Adrenal gland (tissue), 19 donors: ENCODE results near the gene ZNF569. TPM values are rescaled to one million over a fixed set of nuclear protein-coding genes. Genes with fewer than 3 reads are reported as not detected.

Source experiments
- DNase-seq, 7 donors: peaks; one replicate each; pipeline ENCODE4 v3.0.0-alpha.2; 2019 to 2020
- H3K27ac ChIP-seq, 5 donors: fragments of 200-600 bp; sonication (generic) in 4 of 5; 1 replicate in 3 of 5; 2 replicates in 2 of 5; pipeline versions ENCODE4 v1.5.1 to v1.8.0; 2016 to 2020; ENCODE audit warnings: mild to moderate bottlenecking in 1 of 5
- H3K27me3 ChIP-seq: fragments of 200-600 bp; 2 replicates; pipeline ENCODE4 v1.8.0; 2021
- H3K36me3 ChIP-seq, 2 donors: fragments of 200-600 bp; replicated peaks in 1 of 2; 1 replicate in 1 of 2; 2 replicates in 1 of 2; pipeline versions ENCODE4 v1.5.1 to v1.8.0; 2018 to 2022
- H3K4me1 ChIP-seq, 2 donors: fragments of 200-600 bp; replicated peaks in 1 of 2; 1 replicate in 1 of 2; 2 replicates in 1 of 2; pipeline versions ENCODE4 v1.5.1 to v1.8.0; 2018 to 2021
- H3K4me3 ChIP-seq, 4 donors: fragments of 200-600 bp; sonication (generic) in 3 of 4; one replicate each; pipeline ENCODE4 v1.5.1; 2016 to 2018
- H3K9me3 ChIP-seq, 3 donors: fragments of 200-600 bp; sonication (generic) in 1 of 3; replicated peaks in 1 of 3; 1 replicate in 2 of 3; 2 replicates in 1 of 3; pipeline versions ENCODE4 v1.5.1 to v1.8.0; 2016 to 2021
- POLR2A ChIP-seq, 2 donors: fragments of 450-650 bp; IDR thresholded peaks; one replicate each; pipeline ENCODE4 v1.6.1; 2017; ENCODE audit warnings: antibody characterized with exemption in 2 of 2, mild to moderate bottlenecking in 2 of 2, moderate library complexity in 1 of 2
- WGBS, 4 donors: extraction: QIAGEN DNeasy Blood & Tissue Kit in 2 of 4; methylation state at CpG; one replicate each; pipeline versions ENCODE4 v1.1.5 to v1.1.7; 2013 to 2017; 5-methylcytosine and 5-hydroxymethylcytosine counted together
- intact Hi-C, 2 donors: fragments of 100-400 bp; cut with DNase I; formaldehyde crosslinking; loops; one replicate each; pipeline versions ENCODE4 v1.14.1 to v1.15.0; 2022 to 2023
- long read RNA-seq, 10 donors: library from polyadenylated mRNA in 3 of 10; unstranded in 2 of 10; stranded (forward) in 1 of 10; transcript quantifications; one replicate each; pipeline ENCODE4 v2.0.0 and lab custom pipeline, GENCODE V29; 2021 to 2026
- polyA plus RNA-seq, 3 donors: library from polyadenylated mRNA; stranded (reverse); fragments of 200-250 nt in 2 of 3; fragments of 350-450 nt in 1 of 3; fragmentation: Illumina TruSeq in 1 of 3; extraction: RNeasy Lipid Tissue Mini Kit (QIAGEN cat#74804) in 1 of 3; gene quantifications; one replicate each; pipeline ENCODE4 v1.2.3, GENCODE V29; 2013 to 2014
- total RNA-seq, 9 donors: library from RNA; depleted of rRNA in 4 of 9; stranded (reverse); fragments of >200 nt in 4 of 9; fragments of 120-200 nt in 1 of 9; fragmentation: NEBNext Ultra II Directional in 1 of 9; extraction: Animal tissue kit (Norgen Biotek cat#: 25700) in 1 of 9; gene quantifications; one replicate each; pipeline versions ENCODE4 v1.1.0 to v1.2.4, GENCODE V29; 2013 to 2023
- TF ChIP-seq, protein P1 (sequence below), 6 experiments: fragments of 450-650 bp in 4 of 6; fragments of 200-600 bp in 2 of 6; sonication (generic) in 1 of 6; IDR thresholded peaks; 1 replicate in 5 of 6; 2 replicates in 1 of 6; pipeline versions ENCODE4 v1.5.1 to v1.8.0; 2016 to 2021; ENCODE audit warnings: antibody characterized with exemption in 6 of 6, mild to moderate bottlenecking in 2 of 6, moderate library complexity in 1 of 6
- donor health status: healthy with polysubstance abuse.
- donor health status: Bipolar disorder and iron deficiency.
- donor health status: DM: yes; HTN: yes; CAD: no.
- donor health status: DM: no; HTN: no; CAD: no.
- donor health status: DM: no; HTN: no; CAD: no.
- donor health status: DM: yes; HTN: yes; CAD: no.

The ZNF569 gene
- total RNA-seq (10 to 100 TPM in 2 of 9 donors, 1 to 10 TPM in 7; 6.1 to 36.6 (median 8.5) TPM), polyA plus RNA-seq (10 to 100 TPM in 1 of 3 donors, 1 to 10 TPM in 2; 2.3 to 13.0 (median 4.4) TPM)
- long read RNA-seq, donor 1, full-length matches to known transcripts = 1 of 1 reads
- long read RNA-seq, donor 1, partial matches to known transcripts = 0 of 1 reads
- long read RNA-seq, donor 1, other reads (novel, unspliced or antisense) = 0 of 1 reads
- long read RNA-seq, donor 2, full-length matches to known transcripts = 1 of 1 reads
- long read RNA-seq, donor 2, partial matches to known transcripts = 0 of 1 reads
- long read RNA-seq, donor 2, other reads (novel, unspliced or antisense) = 0 of 1 reads
- long read RNA-seq, donor 3, full-length matches to known transcripts = 2 of 2 reads
- long read RNA-seq, donor 3, partial matches to known transcripts = 0 of 2 reads
- long read RNA-seq, donor 3, other reads (novel, unspliced or antisense) = 0 of 2 reads
- long read RNA-seq, donor 4, partial matches to known transcripts = 1 of 4 reads
- long read RNA-seq, donor 4, other reads (novel, unspliced or antisense) = 3 of 4 reads
- long read RNA-seq, donor 5, full-length matches to known transcripts = 4 of 5 reads
- long read RNA-seq, donor 5, partial matches to known transcripts = 0 of 5 reads
- long read RNA-seq, donor 5, other reads (novel, unspliced or antisense) = 1 of 5 reads
- long read RNA-seq, donor 6, partial matches to known transcripts = 0 of 1 reads
- long read RNA-seq, donor 6, other reads (novel, unspliced or antisense) = 1 of 1 reads
- long read RNA-seq, donor 7, partial matches to known transcripts = 0 of 1 reads
- long read RNA-seq, donor 7, other reads (novel, unspliced or antisense) = 0 of 1 reads
- long read RNA-seq, donor 8, full-length matches to known transcripts = 2 of 2 reads
- long read RNA-seq, donor 8, partial matches to known transcripts = 0 of 2 reads
- long read RNA-seq, donor 8, other reads (novel, unspliced or antisense) = 0 of 2 reads
- long read RNA-seq, donor 9, full-length matches to known transcripts = 2 of 2 reads
- long read RNA-seq, donor 9, partial matches to known transcripts = 0 of 2 reads
- long read RNA-seq, donor 9, other reads (novel, unspliced or antisense) = 0 of 2 reads
- long read RNA-seq, donor 10 = 0 reads

DNA sequence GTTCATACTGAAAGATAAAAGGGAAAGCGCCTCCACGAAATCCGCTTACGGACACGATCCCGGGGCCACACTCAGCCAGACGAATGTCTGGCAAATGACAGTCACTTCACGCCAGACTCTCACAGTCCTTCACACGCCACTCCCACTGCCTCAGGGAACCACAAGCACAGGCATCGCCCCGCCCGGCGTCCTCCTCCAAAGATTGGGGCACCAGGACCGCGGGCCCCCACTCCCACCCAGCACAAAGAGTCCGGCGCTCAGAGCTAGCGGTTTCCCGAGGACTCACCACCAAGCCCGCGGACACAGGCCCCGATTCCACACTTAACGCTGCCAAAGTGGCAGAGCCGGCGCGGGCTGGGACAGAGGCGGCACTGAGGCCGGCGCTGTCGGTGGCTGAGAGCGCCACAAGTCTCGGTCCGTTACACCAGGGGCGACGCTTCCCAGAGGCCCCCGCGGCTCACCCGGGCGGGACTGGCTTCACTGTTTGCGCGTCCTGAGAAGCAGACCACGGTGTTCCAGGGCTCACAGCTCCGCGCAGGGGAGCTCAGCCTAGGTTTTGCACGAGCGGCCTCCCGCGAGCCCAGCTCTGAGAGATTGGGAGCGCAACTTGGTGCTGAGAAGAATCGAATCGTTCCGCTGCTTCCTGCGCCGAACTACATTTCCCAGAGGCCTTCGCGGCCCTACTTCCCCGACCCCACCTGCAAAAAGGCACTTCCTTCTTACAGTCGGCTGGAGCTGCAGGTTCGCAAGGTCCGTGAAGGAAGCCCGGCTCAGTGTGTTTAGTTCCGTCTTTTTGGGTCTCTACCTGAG is at the start of gene ZNF569:
TSS of gene ZNF569 (minus strand) at position 647 of the 810 bp plus-strand sequence. CDS start 22,523 bp downstream, outside the sequence.
- peak within 1 kb of the TSS; percentile 70 to 97 (median 89) for H3K27ac ChIP-seq
- peak within 1 kb of the TSS; percentile 53 to 85 (median 70) for H3K4me3 ChIP-seq
- peaks cover 0 to 6% of the 10 kb centered on the region in 2 donors for H3K36me3 ChIP-seq
- intact Hi-C loops = no loop called here
- TF ChIP-seq, protein P1, sequence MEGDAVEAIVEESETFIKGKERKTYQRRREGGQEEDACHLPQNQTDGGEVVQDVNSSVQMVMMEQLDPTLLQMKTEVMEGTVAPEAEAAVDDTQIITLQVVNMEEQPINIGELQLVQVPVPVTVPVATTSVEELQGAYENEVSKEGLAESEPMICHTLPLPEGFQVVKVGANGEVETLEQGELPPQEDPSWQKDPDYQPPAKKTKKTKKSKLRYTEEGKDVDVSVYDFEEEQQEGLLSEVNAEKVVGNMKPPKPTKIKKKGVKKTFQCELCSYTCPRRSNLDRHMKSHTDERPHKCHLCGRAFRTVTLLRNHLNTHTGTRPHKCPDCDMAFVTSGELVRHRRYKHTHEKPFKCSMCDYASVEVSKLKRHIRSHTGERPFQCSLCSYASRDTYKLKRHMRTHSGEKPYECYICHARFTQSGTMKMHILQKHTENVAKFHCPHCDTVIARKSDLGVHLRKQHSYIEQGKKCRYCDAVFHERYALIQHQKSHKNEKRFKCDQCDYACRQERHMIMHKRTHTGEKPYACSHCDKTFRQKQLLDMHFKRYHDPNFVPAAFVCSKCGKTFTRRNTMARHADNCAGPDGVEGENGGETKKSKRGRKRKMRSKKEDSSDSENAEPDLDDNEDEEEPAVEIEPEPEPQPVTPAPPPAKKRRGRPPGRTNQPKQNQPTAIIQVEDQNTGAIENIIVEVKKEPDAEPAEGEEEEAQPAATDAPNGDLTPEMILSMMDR (IDR thresholded peaks at IDR 0.05) = no peak
- peak in 1 of 2 donors; percentile 83 for TF ChIP-seq POLR2A (IDR thresholded peaks at IDR 0.05)
- peak; percentile 90 to 97 (median 94) for DNase-seq
- 0 to 1% (median 0%) methylated on average over 17 to 62 of the region's 62 CpGs for WGBS, 4 donors
- H3K27me3 ChIP-seq = no peaks in the 10 kb centered on the region
- peaks cover 16 to 28% of the 10 kb centered on the region in 2 donors for H3K4me1 ChIP-seq
- H3K9me3 ChIP-seq = peaks cover 0 to 7% (median 0%) of the 10 kb centered on the region in 3 donors

DNA sequence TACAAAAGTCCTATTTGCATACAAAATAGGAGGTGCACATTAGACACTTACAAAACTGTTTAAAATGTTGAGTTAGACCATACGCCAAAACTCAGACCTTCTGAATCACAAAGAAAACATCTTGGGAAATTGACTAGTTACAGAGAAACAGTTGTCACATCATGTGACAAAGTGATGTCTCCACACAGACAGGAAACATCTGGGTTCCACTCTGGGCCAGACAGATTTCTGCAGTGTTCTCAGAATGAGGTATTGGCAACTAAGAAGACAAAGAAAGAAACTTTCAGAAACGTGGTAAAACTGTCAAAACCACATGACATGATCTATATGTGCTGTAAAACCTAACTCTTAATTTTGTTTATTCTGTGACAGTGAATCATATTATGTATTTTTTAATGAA is 46.2 kb upstream of the ZNF569 start:
- no peaks in the 10 kb centered on the region for H3K4me1 ChIP-seq
- H3K4me3 ChIP-seq = no peak overlapping the region
- intact Hi-C loops = no loop called here
- no peaks in the 10 kb centered on the region for H3K36me3 ChIP-seq
- no peak overlapping the region for H3K27ac ChIP-seq
- 55 to 64% (median 63%) methylated on average over 2 of the region's 2 CpGs for WGBS, 4 donors
- no peak for DNase-seq
- no peaks in the 10 kb centered on the region for H3K27me3 ChIP-seq
- TF ChIP-seq, protein P1 (IDR thresholded peaks at IDR 0.05) = no peak
- TF ChIP-seq POLR2A (IDR thresholded peaks at IDR 0.05) = no peak
- H3K9me3 ChIP-seq = no peaks in the 10 kb centered on the region

DNA sequence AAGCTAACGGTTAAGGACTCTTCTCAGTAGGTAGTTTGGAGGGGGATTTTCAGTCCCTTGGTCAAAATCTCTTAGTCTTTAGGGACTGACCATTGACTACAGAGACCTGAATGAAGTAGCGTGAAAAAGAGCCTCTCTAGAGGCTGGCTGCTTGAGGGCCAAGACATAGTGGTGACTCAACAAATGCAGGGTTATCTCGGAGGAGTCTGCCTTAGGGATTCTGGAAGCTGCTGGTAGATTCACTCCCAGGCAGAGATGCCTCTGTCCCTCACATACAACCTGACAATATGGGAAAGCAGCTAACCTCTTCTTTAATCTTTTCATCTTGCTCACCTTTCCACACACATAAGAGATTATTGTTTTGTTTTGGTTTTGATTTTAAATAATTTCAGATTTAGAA is 44.6 kb upstream of the ZNF569 start:
- intact Hi-C loops = no loop called here
- no peaks in the 10 kb centered on the region for H3K36me3 ChIP-seq
- H3K27ac ChIP-seq = no peak overlapping the region
- no peak for TF ChIP-seq POLR2A (IDR thresholded peaks at IDR 0.05)
- TF ChIP-seq, protein P1 (IDR thresholded peaks at IDR 0.05) = no peak
- H3K4me3 ChIP-seq = no peak overlapping the region
- no peaks in the 10 kb centered on the region for H3K9me3 ChIP-seq
- 90 to 100% (median 96%) methylated on average over 3 of the region's 3 CpGs for WGBS, 4 donors
- H3K4me1 ChIP-seq = peaks cover 0 to 6% of the 10 kb centered on the region in 2 donors
- no peaks in the 10 kb centered on the region for H3K27me3 ChIP-seq
- DNase-seq = no peak
